Hematopoietic multipotent progenitor cell (in vitro differentiated cells): Measurements from ENCODE around the gene EDARADD. TPM values are rescaled to one million over a fixed set of nuclear protein-coding genes. Genes with fewer than 3 reads are reported as not detected.
"Not testable (repeated sequence)": the region's sequence is repeated elsewhere in the genome, so short reads cannot be mapped to it uniquely, and the experiment has no call there.

Source experiments
- DNase-seq, 3 donors: peaks; one replicate each; pipeline ENCODE4 v3.0.0-alpha.2; 2011 to 2015; ENCODE audit warnings: low read depth in 2 of 3, low spot score in 2 of 3
- total RNA-seq: library from RNA; depleted of rRNA; stranded (reverse); fragments of >200 nt; gene quantifications from one replicate; pipeline ENCODE4 v1.2.3, GENCODE V29; 2012

The EDARADD gene
- total RNA-seq, 1 donor: 8.3 TPM

DNA sequence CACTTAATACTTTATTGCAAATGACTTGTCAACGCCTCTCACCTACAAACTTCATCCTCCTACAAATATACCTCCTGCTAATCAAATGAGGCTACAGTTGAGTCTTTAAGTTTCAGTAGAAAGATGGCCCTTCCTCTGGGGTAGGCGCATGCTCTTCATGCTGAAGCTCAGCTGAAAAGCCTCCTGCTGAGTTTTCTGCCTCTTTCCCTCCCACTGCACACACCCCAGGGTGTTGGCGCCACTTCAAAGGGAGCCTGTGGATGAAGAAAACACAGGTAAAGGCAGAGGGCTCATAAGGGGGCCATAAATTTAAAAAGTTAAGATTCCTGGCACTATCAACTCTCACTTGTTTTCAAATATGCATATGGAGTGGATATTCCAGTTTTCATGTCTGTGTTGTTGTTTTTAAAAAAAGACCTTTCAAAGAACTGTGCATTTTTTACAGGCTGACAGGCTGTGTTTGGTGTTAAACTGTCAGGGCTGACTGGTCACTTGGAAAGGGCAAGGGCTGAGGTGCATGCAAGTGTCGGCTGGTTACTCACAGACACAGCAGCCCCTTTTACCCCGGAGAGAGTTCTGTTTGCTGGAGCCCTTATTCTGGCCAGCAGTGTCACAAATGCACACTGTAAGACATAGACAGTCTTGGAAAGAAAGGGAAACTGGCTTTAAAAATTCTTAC is 86.8 kb downstream of the EDARADD start:
- no peak for DNase-seq

DNA sequence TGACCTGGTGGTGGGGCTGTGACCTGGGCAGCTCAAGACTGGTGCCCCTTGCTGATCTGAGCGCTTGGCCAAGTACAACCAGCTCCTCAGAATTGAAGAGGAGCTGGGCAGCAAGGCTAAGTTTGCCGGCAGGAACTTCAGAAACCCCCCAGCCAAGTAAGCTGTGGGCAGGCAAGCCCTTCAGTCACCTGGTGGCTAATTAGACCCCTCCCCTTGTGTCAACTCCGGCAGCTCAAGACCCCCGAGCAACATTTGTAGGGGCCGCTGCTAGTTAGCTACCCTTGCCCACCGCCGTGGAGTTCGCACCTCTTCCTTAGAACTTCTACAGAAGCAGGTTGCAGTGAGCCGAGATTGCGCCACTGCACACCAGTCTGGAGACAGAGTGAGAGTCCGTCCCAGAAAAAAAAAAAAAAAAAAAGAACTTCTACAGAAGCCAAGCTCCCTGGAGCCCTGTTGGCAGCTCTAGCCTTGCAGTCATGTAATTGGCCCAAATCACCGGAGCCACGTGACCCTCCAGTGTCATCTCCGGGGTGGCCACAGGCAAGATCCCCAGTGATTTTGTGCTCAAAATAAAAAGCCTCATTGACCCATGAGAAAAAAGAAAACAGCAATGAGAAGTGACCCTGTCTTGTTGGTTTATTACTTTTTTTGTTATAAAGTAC is 90.4 kb downstream of the EDARADD start:
- no peak for DNase-seq

DNA sequence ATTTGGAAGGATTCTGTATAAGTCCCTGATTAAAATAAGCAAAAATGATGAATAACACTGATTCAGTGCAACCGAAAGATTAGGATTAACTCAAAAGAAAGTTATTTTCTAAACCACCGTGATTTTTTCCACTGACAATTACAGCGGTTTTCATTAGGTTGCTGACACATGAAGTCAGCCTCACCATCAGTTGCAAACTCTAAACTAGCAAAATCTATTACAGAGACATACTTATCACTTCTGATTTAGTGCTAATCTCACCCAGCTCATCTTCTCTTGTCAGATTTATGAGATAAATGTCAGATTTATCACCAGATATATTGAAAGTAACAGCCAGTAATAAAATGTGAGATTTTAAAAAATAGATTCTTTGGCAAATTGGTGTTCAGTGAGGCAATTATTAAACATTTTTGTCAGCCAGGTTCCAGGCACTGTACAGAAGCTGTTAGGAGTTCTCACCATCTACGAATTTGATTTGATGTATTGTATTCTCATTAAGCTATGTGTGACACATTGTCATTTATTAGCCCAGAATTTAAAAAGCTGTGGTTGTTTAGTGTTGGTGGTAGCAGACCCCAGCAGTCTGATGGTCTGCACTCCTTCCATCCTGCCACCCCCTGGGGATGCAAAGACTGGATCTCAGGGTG is 92.4 kb downstream of the EDARADD start:
- DNase-seq: no peak

DNA sequence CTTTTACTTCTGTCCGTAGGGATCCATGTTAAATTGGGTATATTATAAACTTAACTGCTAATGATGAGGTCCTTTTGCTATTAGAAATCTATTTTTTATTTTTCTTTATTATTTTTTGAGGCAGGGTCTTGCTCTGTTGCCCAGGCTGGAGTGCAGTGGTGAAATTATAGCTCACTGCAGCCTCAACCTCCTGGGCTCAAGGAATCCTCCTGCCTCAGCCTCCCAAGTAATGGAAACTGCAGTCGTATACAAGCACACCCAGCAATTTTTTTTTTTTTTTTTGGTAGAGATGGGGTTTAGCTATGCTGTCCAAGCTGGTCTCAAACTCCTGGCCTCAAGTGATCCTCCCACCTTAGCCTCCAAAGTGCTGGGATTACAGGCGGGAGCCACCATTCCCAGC is 95.1 kb downstream of the EDARADD start:
- not testable (repeated sequence) for DNase-seq

DNA sequence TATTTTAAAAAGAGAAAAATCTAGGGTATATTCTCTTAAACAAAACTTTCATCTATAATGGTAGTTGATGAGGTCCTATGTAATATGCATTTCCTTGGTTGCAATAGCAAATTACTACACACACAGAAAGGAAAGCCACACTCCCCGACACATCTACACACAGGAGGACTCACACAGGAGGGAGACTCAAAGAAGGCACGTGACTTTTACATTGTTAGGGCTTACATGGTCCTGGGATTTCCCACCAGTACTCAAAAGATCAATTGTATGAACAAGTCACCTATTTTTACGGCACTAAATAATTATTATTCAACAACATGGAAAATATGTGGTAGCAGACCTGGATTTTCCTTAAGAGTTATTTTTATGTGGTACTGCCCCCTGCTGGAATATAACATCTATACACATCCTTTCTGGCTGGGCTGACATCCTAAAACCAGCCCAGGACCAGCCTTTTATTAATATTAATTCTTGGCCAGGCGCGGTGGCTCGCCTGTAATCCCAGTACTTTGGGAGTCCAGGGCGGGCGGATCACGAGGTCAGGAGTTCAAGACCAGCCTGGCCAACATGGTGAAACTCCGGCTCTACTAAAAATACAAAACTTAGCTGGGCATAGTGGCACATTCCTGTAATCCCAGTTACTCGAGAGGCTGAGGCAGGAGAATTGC is 95.8 kb downstream of the EDARADD start:
- DNase-seq: peak; percentile 17 to 63 (median 42)

DNA sequence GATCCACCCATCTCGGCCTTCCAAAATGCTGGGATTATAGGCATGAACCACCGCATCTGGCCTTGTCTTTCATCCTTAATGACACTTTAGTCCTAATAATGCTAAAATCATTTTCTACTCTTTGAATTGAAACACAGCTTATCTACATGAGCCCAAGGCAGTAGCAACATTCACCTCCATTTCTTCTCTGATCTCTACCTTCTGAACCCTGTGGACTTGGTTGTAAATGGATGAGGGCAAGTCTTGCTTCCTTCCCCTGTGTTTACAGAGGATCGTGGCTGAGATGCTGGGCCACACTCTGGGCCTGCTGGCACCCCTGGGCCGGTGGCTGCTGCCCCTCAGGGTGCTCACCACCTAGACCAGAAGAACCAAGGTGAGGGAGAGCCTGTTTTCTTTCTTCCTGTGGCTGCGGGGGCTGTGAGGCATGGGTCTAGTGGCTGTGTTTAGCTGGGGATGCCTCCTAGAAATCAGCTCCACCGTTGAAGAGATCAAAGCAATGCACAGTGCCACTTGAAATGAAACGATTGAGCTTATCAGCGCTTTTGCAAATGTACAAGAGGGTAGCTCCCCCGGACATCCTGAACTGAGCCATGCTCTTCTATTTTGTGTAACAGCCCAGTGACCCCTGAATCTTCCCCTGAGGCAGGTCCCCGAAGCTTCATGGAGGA is 97.5 kb downstream of the EDARADD start:
- DNase-seq: no peak

DNA sequence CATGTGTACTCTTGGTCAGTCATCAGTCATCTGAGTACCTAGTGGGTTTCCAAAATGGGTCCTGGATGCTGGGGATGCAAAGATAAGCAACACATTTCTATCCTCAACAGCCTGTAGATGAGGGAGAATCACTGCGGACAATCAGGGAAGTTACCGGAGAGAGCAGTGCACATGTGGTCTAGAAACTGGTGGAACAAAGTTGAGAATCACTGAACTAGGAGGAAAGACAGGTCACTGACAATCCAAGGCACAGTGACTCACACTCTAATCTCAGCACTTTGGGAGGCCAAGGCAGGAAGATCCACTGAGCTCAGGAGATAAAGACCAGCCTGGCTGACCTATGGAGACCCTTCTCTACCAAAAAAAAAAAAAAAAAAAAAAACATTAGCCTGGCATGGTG is 98.3 kb downstream of the EDARADD start:
- no peak for DNase-seq

DNA sequence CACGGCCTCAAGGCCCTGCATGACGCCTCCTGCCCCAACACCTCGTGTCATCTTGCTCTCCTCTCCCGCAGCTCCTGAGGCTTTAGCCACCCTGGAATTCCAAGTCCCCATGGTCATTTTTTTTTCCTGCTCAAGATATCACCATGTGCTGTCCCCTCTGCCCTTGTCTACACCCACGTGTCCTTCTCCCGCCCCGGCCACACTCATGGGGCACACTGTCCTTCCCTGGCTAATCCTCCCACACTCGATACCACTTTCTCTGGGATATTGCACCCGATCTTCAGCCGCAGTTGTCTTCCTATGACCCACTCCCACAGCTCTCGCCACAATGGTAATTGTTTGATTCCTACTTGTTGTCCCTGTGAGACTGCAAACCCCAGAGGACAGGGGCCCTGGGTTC is 100.0 kb downstream of the EDARADD start:
- no peak for DNase-seq

DNA sequence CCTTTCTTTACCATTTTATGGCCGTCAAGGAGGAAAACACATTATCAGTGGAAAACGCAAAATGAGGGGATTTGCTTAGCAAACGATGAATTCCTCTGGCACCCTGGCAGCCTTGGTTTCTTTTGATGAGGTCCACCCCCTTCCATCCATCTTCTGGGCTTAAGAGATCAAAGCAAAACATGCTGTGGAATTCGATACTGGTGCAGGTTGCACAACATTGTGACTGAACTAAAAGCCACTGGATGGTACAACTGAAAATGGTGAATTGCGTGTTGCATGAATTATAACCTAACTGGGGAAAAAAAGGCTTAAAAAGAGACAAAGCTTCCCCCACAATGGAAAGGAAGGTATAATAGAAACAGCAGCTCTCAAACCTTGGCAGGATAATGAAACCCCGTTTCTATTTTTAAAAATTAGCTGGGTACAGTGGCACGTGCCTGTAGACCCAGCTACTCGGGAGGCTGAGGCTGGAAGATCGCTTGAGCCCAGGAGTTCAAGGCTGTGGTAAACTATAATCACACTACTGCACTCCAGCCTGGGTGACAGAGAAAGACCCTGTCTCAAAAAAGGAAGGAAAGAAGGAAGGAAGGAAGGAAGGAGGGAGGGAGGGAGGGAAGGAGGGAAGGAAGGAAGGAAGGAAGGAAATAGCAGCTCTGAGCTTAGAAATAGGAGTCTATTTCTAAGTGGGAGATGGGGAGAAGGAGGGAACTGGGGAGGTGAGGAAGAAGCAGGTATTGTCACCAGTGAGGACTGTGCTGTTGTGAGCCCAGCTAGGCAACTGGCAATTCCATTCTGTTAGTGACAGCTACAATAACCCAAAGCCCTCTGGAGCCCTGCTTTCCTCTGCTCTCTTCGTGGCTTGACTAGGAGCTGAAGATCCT is 100.7 kb downstream of the EDARADD start:
- no peak for DNase-seq

DNA sequence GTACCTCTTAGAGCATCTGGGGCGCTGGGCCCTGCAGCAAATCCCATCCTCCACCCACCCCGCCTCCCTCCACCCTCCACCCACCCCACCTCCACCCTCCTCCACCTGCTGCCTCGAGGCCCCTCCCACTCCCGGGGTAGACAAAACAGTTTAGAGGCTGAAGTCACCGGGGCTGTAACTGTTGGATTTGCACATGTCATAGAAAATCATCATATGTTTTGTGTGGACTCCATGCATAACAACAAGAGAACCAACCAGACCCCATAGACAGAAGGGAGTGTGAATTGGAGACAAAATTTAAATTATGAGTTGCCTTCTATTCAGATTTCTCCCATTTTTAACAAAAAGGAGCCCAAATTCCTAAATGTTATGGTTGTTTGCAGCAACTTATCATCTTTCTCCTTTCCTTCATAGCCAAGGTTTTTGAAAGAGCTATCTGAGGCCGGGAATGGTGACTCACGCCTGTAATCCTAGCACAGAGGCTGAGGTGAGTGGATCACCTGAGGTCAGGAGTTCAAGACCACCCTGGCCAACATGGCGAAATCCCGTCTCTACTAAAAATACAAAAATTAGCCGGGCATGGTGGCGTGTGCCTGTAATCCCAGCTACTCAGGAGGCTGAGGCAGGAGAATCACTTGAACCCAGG is 101.5 kb downstream of the EDARADD start:
- DNase-seq: no peak

DNA sequence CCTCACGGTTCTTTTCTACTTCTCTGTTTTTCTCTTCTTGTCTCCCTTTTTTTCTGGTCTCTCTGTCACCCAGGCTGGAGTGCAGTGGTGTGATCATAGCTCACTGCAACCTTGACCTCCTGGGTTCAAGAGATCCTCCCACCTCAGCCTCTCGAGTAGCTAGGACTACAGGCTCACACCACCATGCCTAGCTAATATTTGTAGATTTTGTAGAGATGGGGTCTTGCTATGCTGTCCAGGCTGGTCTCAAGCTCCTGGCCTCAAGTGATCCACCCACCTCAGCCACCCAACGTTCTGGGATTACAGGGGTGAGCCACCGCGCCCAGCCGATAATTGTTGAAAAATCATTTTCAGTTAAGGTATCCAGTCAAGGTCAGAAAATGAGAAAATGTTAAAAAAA is 103.8 kb downstream of the EDARADD start:
- no peak for DNase-seq

DNA sequence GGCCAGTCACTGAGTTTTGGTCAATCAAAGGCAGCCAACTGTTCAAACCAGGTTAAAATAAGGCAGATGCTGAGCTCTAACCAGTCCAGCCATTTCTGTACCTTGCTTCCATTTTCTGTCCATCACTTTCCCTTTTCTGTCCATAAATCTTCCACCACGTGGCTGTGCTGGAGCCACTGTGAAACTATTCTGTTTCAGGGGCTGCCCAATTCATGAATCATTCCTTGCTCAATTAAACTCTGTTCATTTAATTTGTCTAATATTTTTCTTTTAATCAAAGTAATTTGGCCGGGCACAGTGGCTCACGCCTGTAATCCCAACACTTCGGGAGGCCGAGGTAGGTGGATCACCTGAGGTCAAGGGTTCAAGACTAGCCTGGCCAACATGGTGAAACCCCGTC is 107.0 kb downstream of the EDARADD start:
- DNase-seq: no peak

DNA sequence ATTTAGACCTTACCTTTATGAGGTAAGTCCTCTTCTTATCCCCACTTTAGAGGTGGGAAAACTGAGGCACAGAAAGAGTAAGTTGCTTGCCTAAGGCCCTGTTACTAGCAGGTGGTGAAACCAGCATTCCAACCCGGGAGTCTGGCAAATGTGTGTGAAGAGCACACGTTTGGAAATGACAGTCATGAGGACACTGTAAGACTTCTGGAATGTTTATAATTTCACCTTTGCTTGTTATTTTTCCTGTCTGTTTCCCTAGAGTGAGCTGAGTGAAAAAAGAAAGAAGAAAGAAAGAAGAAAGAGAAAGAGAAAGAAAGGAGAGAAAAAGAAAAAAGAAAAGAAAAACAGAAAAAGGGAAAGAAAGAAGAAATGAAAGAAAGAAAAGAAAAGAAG is 108.5 kb downstream of the EDARADD start:
- DNase-seq: no peak

DNA sequence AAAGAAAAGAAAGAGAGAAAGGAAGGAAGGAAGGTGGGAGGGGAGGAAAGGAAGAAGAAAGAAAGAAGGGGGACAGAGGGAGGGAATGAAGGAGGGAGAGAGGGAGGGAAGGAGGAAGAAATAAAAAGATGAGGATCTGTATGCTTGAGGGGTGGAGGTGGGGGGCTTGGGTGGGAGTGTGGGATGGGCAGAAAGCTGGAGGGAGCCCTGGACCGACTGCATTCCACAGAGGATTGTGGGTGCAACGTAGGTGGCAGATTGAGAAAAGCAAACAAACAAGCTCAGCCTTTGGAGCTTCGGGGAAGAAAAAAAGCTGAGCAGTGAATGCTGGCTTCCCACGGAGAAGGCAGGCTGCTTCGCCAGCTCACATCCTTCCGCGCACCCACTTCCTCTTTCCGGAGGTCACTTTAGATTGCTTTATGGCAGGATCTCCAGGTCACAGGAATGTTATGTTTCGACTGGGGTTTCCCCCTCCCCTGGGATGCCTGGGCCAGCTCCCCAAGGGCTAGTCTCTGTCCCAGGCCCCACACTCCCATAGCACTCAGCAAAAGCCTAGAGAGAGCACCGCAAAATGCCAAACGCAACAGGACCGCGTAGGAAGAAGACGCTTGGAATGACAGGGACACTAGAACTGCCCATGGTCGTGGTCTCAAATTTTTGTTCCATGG is 109.0 kb downstream of the EDARADD start:
- DNase-seq: peak in 2 of 3 donors; percentile 17 to 44

DNA sequence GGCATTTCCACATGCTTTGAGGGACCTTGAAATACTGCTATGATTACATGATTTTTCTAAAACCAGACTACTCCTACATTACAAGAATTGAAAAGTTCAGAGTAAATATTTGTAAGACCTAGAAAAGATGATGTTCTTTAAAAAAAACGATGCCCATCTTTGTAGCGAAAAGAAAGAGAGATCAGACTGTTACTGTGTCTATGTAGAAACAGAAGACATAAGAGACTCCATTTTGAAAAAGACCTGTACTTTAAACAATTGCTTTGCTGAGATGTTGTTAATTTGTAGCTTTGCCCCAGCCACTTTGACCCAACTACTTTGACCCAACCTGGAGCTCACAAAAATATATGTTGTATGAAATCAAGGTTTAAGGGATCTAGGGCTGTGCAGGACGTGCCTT is 110.3 kb downstream of the EDARADD start:
- DNase-seq: not testable (repeated sequence)

DNA sequence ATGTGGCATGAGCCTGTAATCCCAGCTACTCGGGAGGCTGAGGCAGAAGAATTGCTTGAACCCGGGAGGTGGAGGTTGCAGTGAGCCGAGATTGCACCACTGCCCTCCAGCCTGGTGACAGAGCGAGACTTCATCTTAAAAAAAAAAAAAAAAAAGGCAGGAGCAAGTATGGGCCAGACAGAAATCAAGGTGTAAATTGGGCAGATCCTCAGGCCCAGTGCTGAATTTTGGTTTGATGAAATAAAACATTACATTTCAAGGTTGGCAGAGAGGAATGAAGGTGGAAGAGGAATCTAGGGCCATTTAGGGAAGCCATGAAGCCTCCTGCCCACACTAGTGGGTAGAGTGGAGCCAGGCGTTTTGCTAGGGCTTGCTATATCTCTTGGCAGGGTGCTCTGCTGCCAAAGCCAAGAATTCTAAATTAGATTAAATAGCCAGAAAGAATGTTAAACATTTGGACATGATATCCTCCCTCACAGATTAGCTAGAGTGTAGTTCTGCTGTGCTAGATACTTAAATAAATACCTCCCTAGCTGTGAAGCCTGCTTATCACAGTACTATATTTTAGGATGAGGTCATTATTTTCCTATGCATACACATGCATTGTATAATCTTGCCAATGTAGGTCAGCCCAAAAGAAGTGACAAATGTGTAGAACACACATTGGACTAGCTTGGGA is 113.1 kb downstream of the EDARADD start:
- no peak for DNase-seq

DNA sequence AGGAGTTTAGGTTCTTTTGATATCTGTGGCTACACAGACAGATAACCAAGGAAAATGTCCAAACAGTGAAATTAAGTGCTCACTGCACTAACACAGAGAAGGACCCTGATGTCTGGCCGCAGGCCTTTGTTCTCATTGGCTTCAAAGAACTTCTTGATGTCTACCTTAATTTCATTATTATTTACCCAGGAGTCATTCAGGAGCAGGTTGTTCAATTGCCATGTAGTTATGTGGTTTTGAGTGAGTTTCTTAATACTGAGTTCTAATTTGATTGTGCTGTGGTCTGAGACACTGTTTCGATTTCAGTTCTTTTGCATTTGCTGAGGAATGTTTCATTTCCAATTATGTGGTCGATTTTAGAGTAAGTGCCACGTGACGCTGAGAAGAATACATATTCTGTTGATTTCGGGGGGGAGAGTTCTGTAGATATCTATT is 114.5 kb downstream of the EDARADD start:
- no peak for DNase-seq

DNA sequence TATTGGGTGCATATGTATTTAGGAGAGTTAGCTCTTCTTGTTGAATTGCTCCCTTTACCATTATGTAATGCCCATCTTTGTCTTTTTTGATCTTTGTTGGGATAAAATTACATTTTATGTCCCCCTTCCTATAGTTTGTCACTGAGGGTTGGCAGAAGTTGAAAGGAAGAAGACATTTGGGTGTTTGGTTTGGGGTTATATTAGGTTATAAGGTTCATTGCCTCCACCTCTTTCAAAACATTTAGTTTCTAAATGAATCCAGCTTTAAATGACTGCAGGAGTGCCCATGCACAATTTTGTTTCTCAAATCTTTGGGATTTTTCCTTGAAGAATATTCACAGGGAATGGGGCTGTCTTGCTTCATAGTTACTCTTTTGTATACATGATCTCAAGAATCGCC is 115.1 kb downstream of the EDARADD start:
- DNase-seq: no peak
